ENCODE measurements around the gene GSDME. TPM values are rescaled to one million over a fixed set of nuclear protein-coding genes. Genes with fewer than 3 reads are reported as not detected.

GSDME gene
- total and polyA plus RNA-seq, 4 donors, result 3.2 to 4.0 (median 3.7) TPM

DNA sequence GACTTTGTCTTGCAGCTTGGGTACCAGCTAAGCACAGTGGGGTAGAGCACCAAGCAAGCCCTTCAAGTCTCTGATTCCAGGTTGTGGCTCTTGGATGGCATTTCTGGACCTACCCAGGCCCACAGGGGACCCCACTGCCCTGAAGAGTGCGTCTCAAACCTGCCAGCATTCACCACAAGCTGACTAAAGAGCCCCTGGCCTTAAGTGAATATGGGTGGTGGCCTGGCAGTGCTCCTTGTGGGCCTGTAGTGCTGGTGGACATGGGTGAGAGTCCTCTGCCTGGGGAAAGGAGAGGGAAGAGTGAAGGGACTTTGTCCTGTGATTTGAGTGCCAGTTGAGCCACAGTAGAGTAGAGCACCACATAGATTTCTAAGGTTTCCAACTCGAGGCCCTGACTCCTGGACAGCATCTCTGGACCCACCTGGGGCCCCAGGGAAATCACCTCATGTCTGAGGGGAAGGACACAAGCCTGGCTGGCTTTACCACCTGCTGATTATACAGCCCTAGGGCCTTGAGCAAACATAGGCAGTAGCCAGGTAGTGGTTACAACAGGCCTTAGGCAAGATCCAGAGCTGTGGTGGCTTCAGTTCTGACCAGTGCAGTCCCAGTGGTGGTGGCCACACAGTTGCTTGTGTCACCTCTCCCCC is 23.7 kb downstream of the GSDME start:
- peaks cover 0 to 2% (median under 1%) of the 10 kb centered on the region in 4 donors for H3K9me3 ChIP-seq (ENCODE audit: control insufficient read depth in 4 of 4, low read length in 3 of 4)
- DNase-seq (ENCODE audit: low spot score), result peak; percentile 22
- H3K27me3 ChIP-seq (ENCODE audit: control insufficient read depth in 4 of 4, insufficient read depth in 4 of 4, low read length in 3 of 4), result no peaks in the 10 kb centered on the region
- H3K27ac ChIP-seq (ENCODE audit: low read depth in 1 of 2, low read length in 2 of 2), result no peak overlapping the region
- no peak overlapping the region for H3K4me3 ChIP-seq (ENCODE audit: low read depth in 1 of 3, low read length in 3 of 3)
- no peaks in the 10 kb centered on the region for H3K36me3 ChIP-seq (ENCODE audit: control insufficient read depth in 4 of 4, insufficient read depth in 3 of 4, low read depth in 1 of 4, low read length in 3 of 4)
- no peak overlapping the region for H3K9ac ChIP-seq (ENCODE audit: low read depth in 1 of 2, low read length in 2 of 2)
- WGBS, result 72% methylated on average over 2 of the region's 2 CpGs
- TF ChIP-seq YY1 (IDR thresholded peaks at IDR 0.05), result no peak
- TF ChIP-seq MAX (IDR thresholded peaks at IDR 0.05), result no peak
- no peak for TF ChIP-seq JUND (IDR thresholded peaks at IDR 0.05)
- TF ChIP-seq ATF3 (IDR thresholded peaks at IDR 0.05), result no peak
- no peak for TF ChIP-seq REST (IDR thresholded peaks at IDR 0.05)
- TF ChIP-seq, protein P1, sequence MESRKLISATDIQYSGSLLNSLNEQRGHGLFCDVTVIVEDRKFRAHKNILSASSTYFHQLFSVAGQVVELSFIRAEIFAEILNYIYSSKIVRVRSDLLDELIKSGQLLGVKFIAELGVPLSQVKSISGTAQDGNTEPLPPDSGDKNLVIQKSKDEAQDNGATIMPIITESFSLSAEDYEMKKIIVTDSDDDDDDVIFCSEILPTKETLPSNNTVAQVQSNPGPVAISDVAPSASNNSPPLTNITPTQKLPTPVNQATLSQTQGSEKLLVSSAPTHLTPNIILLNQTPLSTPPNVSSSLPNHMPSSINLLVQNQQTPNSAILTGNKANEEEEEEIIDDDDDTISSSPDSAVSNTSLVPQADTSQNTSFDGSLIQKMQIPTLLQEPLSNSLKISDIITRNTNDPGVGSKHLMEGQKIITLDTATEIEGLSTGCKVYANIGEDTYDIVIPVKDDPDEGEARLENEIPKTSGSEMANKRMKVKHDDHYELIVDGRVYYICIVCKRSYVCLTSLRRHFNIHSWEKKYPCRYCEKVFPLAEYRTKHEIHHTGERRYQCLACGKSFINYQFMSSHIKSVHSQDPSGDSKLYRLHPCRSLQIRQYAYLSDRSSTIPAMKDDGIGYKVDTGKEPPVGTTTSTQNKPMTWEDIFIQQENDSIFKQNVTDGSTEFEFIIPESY (IDR thresholded peaks at IDR 0.05), result no peak
- no peak for TF ChIP-seq GABPA (IDR thresholded peaks at IDR 0.05 in 1 of 2, conservative IDR thresholded peaks at IDR 0.05 in 1 of 2)
- no peak for TF ChIP-seq SP1 (IDR thresholded peaks at IDR 0.05)
- TF ChIP-seq HNF4A (conservative IDR thresholded peaks at IDR 0.05), result no peak
- no peak for TF ChIP-seq FOXA2 (IDR thresholded peaks at IDR 0.05)
- TF ChIP-seq FOXA1 (IDR thresholded peaks at IDR 0.05), result no peak
- no peak for TF ChIP-seq TAF1 (conservative IDR thresholded peaks at IDR 0.05)
- TF ChIP-seq NR2F2 (IDR thresholded peaks at IDR 0.05), result no peak
- no peak for TF ChIP-seq RXRA (IDR thresholded peaks at IDR 0.05)
- no peaks in the 10 kb centered on the region for H3K4me1 ChIP-seq (ENCODE audit: control insufficient read depth in 4 of 4, insufficient read depth in 4 of 4, low read length in 3 of 4)

DNA sequence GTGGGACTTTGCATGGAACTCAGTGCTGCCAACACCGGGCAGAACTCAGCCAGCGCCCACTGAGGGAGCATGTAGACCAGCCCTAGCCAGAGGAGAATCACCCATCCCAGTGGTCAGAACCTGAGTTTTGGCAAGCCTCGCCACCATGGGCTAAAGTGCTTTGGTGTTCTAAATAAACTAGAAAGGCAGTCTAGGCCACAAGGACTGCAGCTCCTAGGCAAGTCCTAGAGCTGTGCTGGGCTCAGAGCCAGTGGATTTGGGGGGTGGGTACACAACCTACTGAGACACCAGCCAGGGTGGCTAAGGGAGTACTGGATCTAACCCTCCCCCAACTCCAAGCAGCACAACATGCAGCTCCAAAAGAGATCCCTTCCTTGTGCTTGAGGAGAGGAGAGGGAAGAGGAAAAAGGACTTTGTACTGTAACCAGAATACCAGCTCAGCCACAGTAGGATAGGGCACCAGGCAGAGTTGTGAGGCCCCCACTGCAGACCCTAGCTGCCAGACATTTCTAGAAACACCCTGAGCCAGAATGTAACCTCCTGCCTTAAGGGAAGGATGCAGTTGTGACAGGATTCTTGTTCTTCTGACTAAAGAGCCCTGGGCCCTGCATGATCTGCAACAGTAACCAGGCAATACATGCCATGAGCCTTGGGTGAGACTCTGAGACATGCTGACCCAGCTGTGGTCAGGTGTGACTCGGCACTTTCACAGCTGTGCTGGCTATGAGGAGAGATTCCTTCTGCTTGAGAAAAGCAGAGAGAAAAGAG is 24.4 kb downstream of the GSDME start:
- Histone ChIP-seq H3K9ac (ENCODE audit: low read depth in 1 of 2, low read length in 2 of 2) (no peak overlapping the region), H3K27ac (ENCODE audit: low read depth in 1 of 2, low read length in 2 of 2) (no peak overlapping the region), H3K4me3 (ENCODE audit: low read depth in 1 of 3, low read length in 3 of 3) (no peak overlapping the region), H3K27me3 (ENCODE audit: control insufficient read depth in 4 of 4, insufficient read depth in 4 of 4, low read length in 3 of 4) (no peaks in the 10 kb centered on the region), H3K9me3 (ENCODE audit: control insufficient read depth in 4 of 4, low read length in 3 of 4) (no peaks in the 10 kb centered on the region), H3K36me3 (ENCODE audit: control insufficient read depth in 4 of 4, insufficient read depth in 3 of 4, low read depth in 1 of 4, low read length in 3 of 4) (no peaks in the 10 kb centered on the region), H3K4me1 (ENCODE audit: control insufficient read depth in 4 of 4, insufficient read depth in 4 of 4, low read length in 3 of 4) (no peaks in the 10 kb centered on the region)
- no peak for DNase-seq (ENCODE audit: low spot score)
- WGBS, result 96% methylated on average over 4 of the region's 4 CpGs
- TF ChIP-seq RAD21 (IDR thresholded peaks at IDR 0.05), result no peak
- no peak for TF ChIP-seq YY1 (IDR thresholded peaks at IDR 0.05)
- TF ChIP-seq MAX (IDR thresholded peaks at IDR 0.05), result no peak
- TF ChIP-seq FOXA2 (IDR thresholded peaks at IDR 0.05), result no peak
- TF ChIP-seq GABPA (IDR thresholded peaks at IDR 0.05 in 1 of 2, conservative IDR thresholded peaks at IDR 0.05 in 1 of 2), result no peak
- no peak for TF ChIP-seq FOXA1 (IDR thresholded peaks at IDR 0.05)
- TF ChIP-seq SP1 (IDR thresholded peaks at IDR 0.05), result no peak
- no peak for TF ChIP-seq TAF1 (conservative IDR thresholded peaks at IDR 0.05)
- TF ChIP-seq, protein P1 (IDR thresholded peaks at IDR 0.05), result no peak
- no peak for TF ChIP-seq RXRA (IDR thresholded peaks at IDR 0.05)
- TF ChIP-seq HNF4A (conservative IDR thresholded peaks at IDR 0.05), result no peak
- no peak for TF ChIP-seq ATF3 (IDR thresholded peaks at IDR 0.05)
- TF ChIP-seq NR2F2 (IDR thresholded peaks at IDR 0.05), result no peak
- TF ChIP-seq EGR1 (IDR thresholded peaks at IDR 0.05; ENCODE audit: low read depth in 2 of 2), result no peak
- TF ChIP-seq JUND (IDR thresholded peaks at IDR 0.05), result no peak
- TF ChIP-seq, protein P2, sequence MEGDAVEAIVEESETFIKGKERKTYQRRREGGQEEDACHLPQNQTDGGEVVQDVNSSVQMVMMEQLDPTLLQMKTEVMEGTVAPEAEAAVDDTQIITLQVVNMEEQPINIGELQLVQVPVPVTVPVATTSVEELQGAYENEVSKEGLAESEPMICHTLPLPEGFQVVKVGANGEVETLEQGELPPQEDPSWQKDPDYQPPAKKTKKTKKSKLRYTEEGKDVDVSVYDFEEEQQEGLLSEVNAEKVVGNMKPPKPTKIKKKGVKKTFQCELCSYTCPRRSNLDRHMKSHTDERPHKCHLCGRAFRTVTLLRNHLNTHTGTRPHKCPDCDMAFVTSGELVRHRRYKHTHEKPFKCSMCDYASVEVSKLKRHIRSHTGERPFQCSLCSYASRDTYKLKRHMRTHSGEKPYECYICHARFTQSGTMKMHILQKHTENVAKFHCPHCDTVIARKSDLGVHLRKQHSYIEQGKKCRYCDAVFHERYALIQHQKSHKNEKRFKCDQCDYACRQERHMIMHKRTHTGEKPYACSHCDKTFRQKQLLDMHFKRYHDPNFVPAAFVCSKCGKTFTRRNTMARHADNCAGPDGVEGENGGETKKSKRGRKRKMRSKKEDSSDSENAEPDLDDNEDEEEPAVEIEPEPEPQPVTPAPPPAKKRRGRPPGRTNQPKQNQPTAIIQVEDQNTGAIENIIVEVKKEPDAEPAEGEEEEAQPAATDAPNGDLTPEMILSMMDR (IDR thresholded peaks at IDR 0.05; ENCODE audit: low read depth, low read length, missing input control), result no peak
- TF ChIP-seq HNF4G (IDR thresholded peaks at IDR 0.05), result no peak

Data from liver (tissue), 9 donors.